DND-41 (cell line): ENCODE data around the gene ILF3.

Experiments used
- ATAC-seq: fragments of 200-7000 bp; cut with Tn5 transposase; 3 replicates; pipeline ENCODE4 v1.9.1; 2021; ENCODE audit warnings: low read depth; ENCODE audit not compliant: insufficient read depth
- DNase-seq: peaks from one replicate; pipeline ENCODE4 v3.0.0-alpha.2; 2020
- H2AFZ ChIP-seq: 2 replicates; pipeline ENCODE4 v1.6.0; 2012; ENCODE audit warnings: low read depth, low read length
- H3K27ac ChIP-seq: 2 replicates; pipeline ENCODE4 v1.5.1; 2012; ENCODE audit warnings: low read length, inconsistent platforms
- H3K27me3 ChIP-seq: fragments of 200-600 bp; sonication (generic); 2 replicates; pipeline ENCODE4 v1.6.0; 2012; ENCODE audit warnings: low read length, mild to moderate bottlenecking, inconsistent platforms; ENCODE audit not compliant: insufficient read depth, poor library complexity
- H3K36me3 ChIP-seq: 2 replicates; pipeline ENCODE4 v1.5.1; 2012; ENCODE audit warnings: low read length, inconsistent platforms; ENCODE audit not compliant: insufficient read depth
- H3K4me1 ChIP-seq: 2 replicates; pipeline ENCODE4 v1.5.1; 2012; ENCODE audit warnings: mild to moderate bottlenecking, low read length; ENCODE audit not compliant: insufficient read depth
- H3K4me2 ChIP-seq: 2 replicates; pipeline ENCODE4 v1.6.0; 2012; ENCODE audit warnings: mild to moderate bottlenecking, moderate library complexity, low read length, inconsistent platforms; ENCODE audit not compliant: insufficient read depth
- H3K4me3 ChIP-seq, 2 experiments: fragments of 200-600 bp in 1 of 2; shearing (Covaris generic) in 1 of 2; 2 replicates each; pipeline ENCODE4 v1.5.1; 2012 to 2016; ENCODE audit warnings: inconsistent platforms in 2 of 2, low read length in 2 of 2, mild to moderate bottlenecking in 2 of 2, low read depth in 1 of 2, moderate library complexity in 1 of 2
- H3K79me2 ChIP-seq: 2 replicates; pipeline ENCODE4 v1.6.0; 2012; ENCODE audit warnings: low read length, inconsistent platforms; ENCODE audit not compliant: insufficient read depth
- H3K9ac ChIP-seq: 2 replicates; pipeline ENCODE4 v1.6.0; 2012; ENCODE audit warnings: low read depth, mild to moderate bottlenecking, inconsistent platforms, low read length, moderate library complexity
- H3K9me3 ChIP-seq: 2 replicates; pipeline ENCODE4 v1.5.1; 2012; ENCODE audit warnings: low read length, moderate library complexity, mild to moderate bottlenecking, inconsistent platforms; ENCODE audit not compliant: insufficient read depth, severe bottlenecking
- H4K20me1 ChIP-seq: 2 replicates; pipeline ENCODE4 v1.6.0; 2012; ENCODE audit warnings: low read length; ENCODE audit not compliant: insufficient read depth
- CTCF ChIP-seq: IDR thresholded peaks from 2 replicates; pipeline ENCODE4 v1.5.1; 2012; ENCODE audit warnings: borderline replicate concordance, low read length, moderate library complexity, mild to moderate bottlenecking; ENCODE audit not compliant: poor library complexity, severe bottlenecking; ENCODE audit errors: extremely low read depth
- EZH2 ChIP-seq: IDR thresholded peaks from 3 replicates; pipeline ENCODE4 v1.6.1; 2012; ENCODE audit warnings: borderline replicate concordance, low read depth, mild to moderate bottlenecking, moderate library complexity, low read length, inconsistent platforms; ENCODE audit not compliant: severe bottlenecking

The ILF3 gene

GRCh38 chr19:10686661-10687517 lies 32.7 kb downstream of the ILF3 start:
- TF ChIP-seq EZH2 = no peak
- TF ChIP-seq CTCF = no peak
- Histone ChIP-seq H3K4me1 (no peaks in the 10 kb centered on the region), H3K36me3 (peaks cover 100% of the 10 kb centered on the region), H3K9me3 (no peaks in the 10 kb centered on the region), H3K27ac (no peak overlapping the region), H3K4me2 (no peak overlapping the region), H2AFZ (no peak overlapping the region), H3K79me2 (peaks cover 66% of the 10 kb centered on the region), H3K9ac (no peak overlapping the region), H3K4me3 (no peak overlapping the region), H4K20me1 (peaks cover 94% of the 10 kb centered on the region), H3K27me3 (no peaks in the 10 kb centered on the region)
- no peak for DNase-seq
- no peak for ATAC-seq

- H3K9ac ChIP-seq = no peak overlapping the region
- no peak overlapping the region for H3K27ac ChIP-seq
- peaks cover 100% of the 10 kb centered on the region for H3K36me3 ChIP-seq
- no peaks in the 10 kb centered on the region for H3K9me3 ChIP-seq
- peaks cover 94% of the 10 kb centered on the region for H4K20me1 ChIP-seq
- peaks cover 57% of the 10 kb centered on the region for H3K79me2 ChIP-seq
- no peak overlapping the region for H3K4me2 ChIP-seq
- no peak overlapping the region for H2AFZ ChIP-seq
- H3K4me1 ChIP-seq = no peaks in the 10 kb centered on the region
- no peak overlapping the region for H3K4me3 ChIP-seq
- TF ChIP-seq EZH2 = no peak
- no peak for TF ChIP-seq CTCF
- DNase-seq = no peak
- ATAC-seq = 0 out of 3 replicates have a peak, but pooled peaks have one; percentile 8
- no peaks in the 10 kb centered on the region for H3K27me3 ChIP-seq
Measured at GRCh38 chr19:10687518-10688288, 33.6 kb downstream of the ILF3 start.

GRCh38 chr19:10688545-10689280 lies 34.6 kb downstream of the ILF3 start:
- no peaks in the 10 kb centered on the region for H3K4me1 ChIP-seq
- H3K4me2 ChIP-seq = no peak overlapping the region
- DNase-seq (no peak), ATAC-seq (no peak)
- H3K9ac ChIP-seq = no peak overlapping the region
- no peaks in the 10 kb centered on the region for H3K9me3 ChIP-seq
- H3K27ac ChIP-seq = no peak overlapping the region
- no peak overlapping the region for H3K4me3 ChIP-seq
- H3K79me2 ChIP-seq = peaks cover 47% of the 10 kb centered on the region
- no peak for TF ChIP-seq EZH2
- TF ChIP-seq CTCF = no peak
- no peak overlapping the region for H2AFZ ChIP-seq
- no peaks in the 10 kb centered on the region for H3K27me3 ChIP-seq
- H4K20me1 ChIP-seq = peaks cover 94% of the 10 kb centered on the region
- H3K36me3 ChIP-seq = peaks cover 91% of the 10 kb centered on the region
